C4-2B (cell line): Measurements from ENCODE around the gene ATG2A.

Source experiments
- CTCF ChIP-seq: fragments of 450-650 bp; conservative IDR thresholded peaks from 2 replicates; pipeline ENCODE4 v1.5.1; 2017; ENCODE audit warnings: mild to moderate bottlenecking
- ZFX ChIP-seq: fragments of 450-650 bp; IDR thresholded peaks from 2 replicates; pipeline ENCODE4 v1.6.1; 2017

- no peak for TF ChIP-seq CTCF
- TF ChIP-seq ZFX = no peak
These were observed 23.6 kb downstream of the ATG2A start for GRCh38 chr11:64893194-64894069.
